T-cell (primary cell): ENCODE results near the gene SLC6A19. TPM values are rescaled to one million over a fixed set of nuclear protein-coding genes. Genes with fewer than 3 reads are reported as not detected.

ENCODE experiments used
- ATAC-seq, 4 experiments: fragments of 200-7000 bp in 3 of 4; fragments of 150-1000 bp in 1 of 4; cut with Tn5 transposase; replicated peaks in 1 of 4; 1 replicate in 3 of 4; 2 replicates in 1 of 4; pipeline ENCODE4 v1.10.0; 2021; ENCODE audit warnings: moderate library complexity in 3 of 4, mild to moderate bottlenecking in 2 of 4, moderate number of reproducible peaks in 1 of 4
- CTCF ChIA-PET, 2 donors: fragments of 300-600 bp; sonication (Branson Sonifier 250); formaldehyde crosslinking; loops; one replicate each; lab custom pipeline; 2022; ENCODE audit warnings: antibody characterized with exemption in 2 of 2; lab: Charles Lee
- POLR2A ChIA-PET, 2 donors: fragments of 300-600 bp; sonication (Branson Sonifier 250); formaldehyde crosslinking; loops; one replicate each; lab custom pipeline; 2022; ENCODE audit warnings: antibody characterized with exemption in 2 of 2; lab: Charles Lee
- DNase-seq, 35 experiments: peaks; one replicate each; pipeline versions ENCODE4 v3.0.0 to v3.0.0-alpha.2; 2013 to 2023
- H3K27ac ChIP-seq: one replicate; pipeline ENCODE4 v1.5.1; 2013; ENCODE audit warnings: low read length
- H3K27me3 ChIP-seq, 2 experiments: replicated peaks in 1 of 2; 1 replicate in 1 of 2; 2 replicates in 1 of 2; pipeline versions ENCODE4 v1.6.1 to v1.7.0; 2013; ENCODE audit warnings: low read length in 1 of 2, mixed read lengths in 1 of 2; ENCODE audit not compliant: control insufficient read depth in 2 of 2, insufficient read depth in 2 of 2; ENCODE audit errors: extremely low read depth in 1 of 2
- H3K36me3 ChIP-seq, 2 donors: 1 replicate in 1 of 2; 2 replicates in 1 of 2; pipeline versions ENCODE4 v1.6.1 to v1.7.0; 2013; ENCODE audit warnings: low read length in 1 of 2; ENCODE audit not compliant: control insufficient read depth in 2 of 2, insufficient read depth in 1 of 2; ENCODE audit errors: extremely low read depth in 1 of 2
- H3K4me1 ChIP-seq, 2 experiments: 1 replicate in 1 of 2; 2 replicates in 1 of 2; pipeline versions ENCODE4 v1.6.1 to v1.7.0; 2013; ENCODE audit warnings: low read length in 2 of 2, mixed read lengths in 1 of 2; ENCODE audit not compliant: insufficient read depth in 2 of 2, control insufficient read depth in 1 of 2; ENCODE audit errors: extremely low read depth in 1 of 2
- H3K4me3 ChIP-seq, 2 donors: 1 replicate in 1 of 2; 2 replicates in 1 of 2; pipeline versions ENCODE4 v1.5.1 to v1.7.0; 2013; ENCODE audit warnings: mild to moderate bottlenecking in 2 of 2, low read length in 1 of 2, moderate library complexity in 1 of 2; ENCODE audit not compliant: control insufficient read depth in 1 of 2; ENCODE audit errors: extremely low read depth in 1 of 2
- H3K9me3 ChIP-seq: 2 replicates; pipeline ENCODE4 v1.7.0; 2013
- H3K27ac Mint-ChIP-seq, 2 donors: one replicate each; pipeline ENCODE4 v1.8.0; 2020 to 2021; ENCODE audit warnings: mild to moderate bottlenecking in 2 of 2, mixed read lengths in 2 of 2
- H3K27me3 Mint-ChIP-seq, 2 donors: one replicate each; pipeline ENCODE4 v1.8.0; 2021 to 2022; ENCODE audit warnings: mixed read lengths in 2 of 2
- H3K36me3 Mint-ChIP-seq: one replicate; pipeline ENCODE4 v1.8.0; 2021; ENCODE audit warnings: mixed read lengths
- H3K4me1 Mint-ChIP-seq, 3 donors: one replicate each; pipeline ENCODE4 v1.8.0; 2020 to 2022; ENCODE audit warnings: mixed read lengths in 3 of 3, mild to moderate bottlenecking in 1 of 3
- H3K4me3 Mint-ChIP-seq, 3 donors: one replicate each; pipeline ENCODE4 v1.8.0; 2020 to 2022; ENCODE audit warnings: mild to moderate bottlenecking in 3 of 3, mixed read lengths in 3 of 3, moderate library complexity in 3 of 3
- H3K9me3 Mint-ChIP-seq, 3 donors: one replicate each; pipeline ENCODE4 v1.8.0; 2020 to 2022; ENCODE audit warnings: mixed read lengths in 3 of 3
- WGBS: methylation state at CpG from one replicate; pipeline ENCODE4 v1.1.5; 2013; ENCODE audit warnings: missing lambda C conversion rate; ENCODE audit not compliant: insufficient coverage; 5-methylcytosine and 5-hydroxymethylcytosine counted together
- total RNA-seq, 35 experiments: library from RNA in 6 of 35; stranded (reverse) in 6 of 35; fragments of 120-200 nt in 1 of 35; gene quantifications; one replicate each; pipeline versions ENCODE4 v1.2.1 to v1.2.4 and lab custom pipeline; 2013 to 2026

SLC6A19 gene
- total RNA-seq, 5 donors from 2014 or later (not counting 1 experiment from before 2014, with no cell fraction given), result 0.06 TPM; not detected in 4

DNA sequence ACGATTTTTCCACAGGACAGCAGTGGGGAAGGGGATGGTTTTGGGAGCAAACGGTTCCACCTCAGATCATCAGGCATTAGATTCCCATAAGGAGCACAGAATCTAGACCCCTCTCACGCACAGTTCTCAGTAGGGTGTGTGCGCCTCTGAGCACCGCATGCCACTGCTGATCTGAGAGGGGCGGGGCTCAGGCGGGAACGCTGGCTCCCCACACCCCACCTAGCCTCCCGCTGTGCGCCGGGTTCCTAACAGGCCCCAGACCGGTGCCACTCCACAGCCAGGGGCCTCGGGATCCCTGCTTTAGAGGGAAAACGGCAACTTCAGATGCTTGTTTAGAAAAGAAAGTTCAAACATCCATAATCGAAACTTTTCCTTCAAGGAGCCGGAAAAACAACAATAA, 73.1 kb downstream of the SLC6A19 start:
- ATAC-seq (no peak), DNase-seq (no peak)
- ChIA-PET POLR2A (no interaction called here), CTCF (no interaction called here)
- peaks cover 0 to 8% of the 10 kb centered on the region in 2 donors for H3K36me3 ChIP-seq
- no peaks in the 10 kb centered on the region for H3K9me3 ChIP-seq
- peaks cover 0 to 15% of the 10 kb centered on the region in 2 experiments for H3K4me1 ChIP-seq
- H3K27me3 Mint-ChIP-seq, result no peaks in the 10 kb centered on the region
- H3K4me3 Mint-ChIP-seq, result no peak overlapping the region
- H3K4me3 ChIP-seq, result no peak overlapping the region
- no peak overlapping the region for H3K27ac Mint-ChIP-seq
- H3K36me3 Mint-ChIP-seq, result no peaks in the 10 kb centered on the region
- 88% methylated on average over 6 of the region's 16 CpGs for WGBS
- no peaks in the 10 kb centered on the region for H3K9me3 Mint-ChIP-seq
- no peaks in the 10 kb centered on the region for H3K27me3 ChIP-seq
- H3K27ac ChIP-seq, result no peak overlapping the region
- peaks cover 0 to 3% (median 2%) of the 10 kb centered on the region in 3 donors for H3K4me1 Mint-ChIP-seq

Other genes with a start within 250 kb of the SLC6A19 start
- under 1 TPM in 2 of 5 donors, not detected in 3; 0.18 to 0.23 TPM for gene NKD2, start 192.8 kb upstream of the SLC6A19 start, total RNA-seq
- gene SLC12A7, start 89.5 kb upstream of the SLC6A19 start, total RNA-seq, result 10 to 100 TPM; 33.7 to 97.4 (median 41.2) TPM
- not detected for gene SLC6A18, start 23.8 kb downstream of the SLC6A19 start, total RNA-seq
- gene TERT, start 93.5 kb downstream of the SLC6A19 start, total RNA-seq, result under 1 TPM; 0.09 to 0.70 (median 0.28) TPM
- gene CLPTM1L, start 143.5 kb downstream of the SLC6A19 start, total RNA-seq, result 10 to 100 TPM; 70.9 to 91.0 (median 82.1) TPM
- under 1 TPM in 1 of 5 donors, not detected in 4; 0.22 TPM for gene SLC6A3, start 243.8 kb downstream of the SLC6A19 start, total RNA-seq